Skeletal muscle tissue (tissue), 4 donors: ENCODE results near the gene UXT. TPM values are rescaled to one million over a fixed set of nuclear protein-coding genes. Genes with fewer than 3 reads are reported as not detected.
"Not testable (repeated sequence)": the region's sequence is repeated elsewhere in the genome, so short reads cannot be mapped to it uniquely, and the experiment has no call there.

ENCODE experiments used
- H3K27ac ChIP-seq: one replicate; pipeline ENCODE4 v1.7.0; 2013; ENCODE audit warnings: mild to moderate bottlenecking, low read depth, low read length, inconsistent platforms
- H3K27me3 ChIP-seq, 3 donors: one replicate each; pipeline ENCODE4 v1.7.0; 2013; ENCODE audit warnings: low read length in 3 of 3; ENCODE audit not compliant: control insufficient read depth in 3 of 3, insufficient read depth in 3 of 3
- H3K36me3 ChIP-seq, 3 donors: one replicate each; pipeline ENCODE4 v1.7.0; 2013; ENCODE audit warnings: low read length in 3 of 3; ENCODE audit not compliant: control insufficient read depth in 3 of 3, insufficient read depth in 3 of 3
- H3K4me1 ChIP-seq, 3 donors: one replicate each; pipeline ENCODE4 v1.7.0; 2013; ENCODE audit warnings: low read length in 3 of 3, mild to moderate bottlenecking in 3 of 3; ENCODE audit not compliant: control insufficient read depth in 3 of 3, insufficient read depth in 3 of 3
- H3K4me3 ChIP-seq, 3 donors: one replicate each; pipeline ENCODE4 v1.7.0; 2013; ENCODE audit warnings: low read length in 3 of 3
- H3K9ac ChIP-seq, 3 donors: one replicate each; pipeline ENCODE4 v1.7.0; 2013; ENCODE audit warnings: low read length in 3 of 3, mild to moderate bottlenecking in 3 of 3, moderate library complexity in 2 of 3, low read depth in 1 of 3
- H3K9me3 ChIP-seq, 3 donors: one replicate each; pipeline ENCODE4 v1.7.0; 2013; ENCODE audit warnings: low read length in 3 of 3; ENCODE audit not compliant: control insufficient read depth in 3 of 3
- total RNA-seq: library from RNA; depleted of rRNA; stranded (reverse); fragments of >200 nt; gene quantifications from one replicate; pipeline ENCODE4 v1.2.3, GENCODE V29; 2014
- donor health status: Osteomylitis.

UXT gene
- total RNA-seq, 1 donor from 2014 or later, result 86.6 TPM

DNA sequence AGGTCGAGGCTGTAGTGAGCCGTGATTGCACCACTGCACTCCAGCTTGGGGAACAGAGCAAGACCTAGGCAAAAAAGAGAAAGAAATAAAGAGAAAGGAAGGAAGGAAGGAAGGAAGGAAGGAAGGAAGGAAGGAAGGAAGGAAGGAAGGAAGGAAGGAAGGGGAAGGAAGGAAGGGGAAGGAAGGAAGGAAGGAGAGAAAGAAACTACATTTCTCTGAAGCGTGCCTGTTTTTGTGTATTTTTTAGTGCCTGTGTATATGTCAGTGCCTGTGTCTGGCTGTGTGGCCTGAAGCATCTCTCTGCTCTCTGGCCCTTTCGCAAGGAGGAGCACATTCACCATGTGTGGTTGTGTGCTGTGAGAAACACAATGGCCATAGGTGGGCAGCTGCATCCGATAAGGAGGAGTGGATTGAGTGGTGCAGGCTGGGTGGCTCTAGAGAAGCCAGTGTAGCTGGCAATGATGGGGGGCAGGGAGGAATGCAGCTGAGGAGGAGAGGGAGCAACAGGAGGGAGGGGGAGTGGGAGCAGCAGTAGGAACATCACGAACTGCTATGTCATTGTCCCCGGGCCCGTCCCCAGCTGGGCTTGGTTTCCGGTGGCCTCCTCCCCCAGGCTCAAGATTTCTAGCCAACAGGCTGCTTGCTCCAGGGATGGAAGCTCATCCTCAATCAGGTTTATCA is 50.7 kb downstream of the UXT start:
- Histone ChIP-seq H3K27ac (no peak overlapping the region), H3K4me1 (no peaks in the 10 kb centered on the region), H3K4me3 (no peak overlapping the region), H3K27me3 (no peaks in the 10 kb centered on the region), H3K9ac (no peak overlapping the region), H3K9me3 (peaks cover 0 to 2% (median 0%) of the 10 kb centered on the region in 3 donors), H3K36me3 (no peaks in the 10 kb centered on the region)

DNA sequence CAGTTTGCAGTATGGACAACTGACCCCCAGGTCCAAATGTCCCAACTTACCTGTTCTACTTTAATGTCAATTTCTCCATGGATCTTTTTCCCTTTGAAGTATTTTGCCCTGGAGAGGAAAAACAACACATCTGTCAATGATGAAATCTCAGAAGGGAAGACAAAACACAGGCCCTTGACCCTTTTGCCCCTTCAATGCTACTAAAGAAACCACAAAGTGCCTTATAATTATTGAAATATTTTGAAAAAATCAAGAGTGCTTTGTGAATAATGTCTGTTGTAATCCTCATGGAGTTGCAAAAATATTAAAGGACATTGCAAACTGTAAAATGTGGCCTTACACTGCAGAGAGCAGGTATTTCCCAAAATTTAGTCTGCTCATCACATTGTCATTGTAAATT is 51.9 kb downstream of the UXT start:
- H3K9me3 ChIP-seq, result peaks cover 0 to 2% (median 0%) of the 10 kb centered on the region in 3 donors
- no peak overlapping the region for H3K4me3 ChIP-seq
- H3K36me3 ChIP-seq, result no peaks in the 10 kb centered on the region
- no peaks in the 10 kb centered on the region for H3K27me3 ChIP-seq
- H3K9ac ChIP-seq, result no peak overlapping the region
- H3K4me1 ChIP-seq, result no peaks in the 10 kb centered on the region
- no peak overlapping the region for H3K27ac ChIP-seq

DNA sequence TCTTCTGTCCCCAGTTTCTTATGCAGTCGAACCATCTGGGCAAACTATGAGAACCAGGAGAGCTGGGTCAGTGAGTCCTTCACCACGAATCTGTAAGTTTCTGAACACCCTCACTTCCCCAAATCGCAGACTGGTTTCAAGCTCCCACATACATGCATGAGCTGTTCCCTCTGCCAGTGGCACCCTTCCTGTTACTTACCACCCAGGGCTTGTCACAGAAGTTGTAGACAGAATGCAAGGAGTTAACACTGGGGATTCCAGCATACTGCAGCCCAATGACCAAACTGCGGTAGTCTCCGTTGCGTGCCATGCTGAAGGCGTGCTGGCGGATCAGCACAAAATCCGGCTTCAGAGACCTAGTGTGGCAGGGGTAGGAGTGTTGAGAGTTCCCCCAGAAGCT is 54.0 kb downstream of the UXT start:
- Histone ChIP-seq H3K9ac (no peak overlapping the region), H3K27me3 (no peaks in the 10 kb centered on the region), H3K4me3 (no peak overlapping the region), H3K4me1 (no peaks in the 10 kb centered on the region), H3K9me3 (peaks cover 0 to under 1% (median 0%) of the 10 kb centered on the region in 3 donors), H3K36me3 (no peaks in the 10 kb centered on the region), H3K27ac (no peak overlapping the region)

DNA sequence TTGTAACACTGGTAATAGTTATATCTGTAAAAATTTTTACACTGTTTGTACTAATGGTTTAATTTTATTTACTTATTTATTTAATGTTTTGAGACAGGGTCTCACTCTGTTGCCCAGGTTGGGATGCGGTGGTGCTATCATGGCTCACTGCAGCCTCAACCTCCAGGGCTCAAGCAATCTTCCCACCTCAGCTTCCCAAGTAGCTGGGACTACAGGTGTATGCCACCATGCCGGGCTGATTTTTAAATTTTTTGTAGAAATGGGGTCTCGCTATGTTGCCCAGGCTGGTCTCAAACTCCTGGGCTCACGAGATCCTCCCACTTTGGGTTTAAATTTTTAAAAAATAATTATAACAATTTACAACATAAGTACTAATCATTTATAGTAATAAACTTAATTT is 55.9 kb downstream of the UXT start:
- H3K4me1 ChIP-seq, H3K9ac ChIP-seq, H3K9me3 ChIP-seq, H3K27ac ChIP-seq, H3K36me3 ChIP-seq, H3K4me3 ChIP-seq, H3K27me3 ChIP-seq: not testable (repeated sequence)

Other genes with a start within 250 kb of the UXT start
- gene ZNF41, start 176.0 kb downstream of the UXT start, total RNA-seq, result 6.3 TPM
- gene ARAF, start 98.0 kb downstream of the UXT start, total RNA-seq, result 7.3 TPM
- 31.8 TPM for gene TIMP1, start 76.7 kb downstream of the UXT start, total RNA-seq
- gene SYN1, start 39.3 kb downstream of the UXT start, total RNA-seq, result not detected
- 3.7 TPM for gene CFP, start 29.2 kb downstream of the UXT start, total RNA-seq
- gene ELK1, start 8.6 kb downstream of the UXT start, total RNA-seq, result 7.3 TPM
- 11.5 TPM for gene ZNF81, start 177.7 kb upstream of the UXT start, total RNA-seq